ENCODE data around the gene STRBP.

STRBP gene

DNA sequence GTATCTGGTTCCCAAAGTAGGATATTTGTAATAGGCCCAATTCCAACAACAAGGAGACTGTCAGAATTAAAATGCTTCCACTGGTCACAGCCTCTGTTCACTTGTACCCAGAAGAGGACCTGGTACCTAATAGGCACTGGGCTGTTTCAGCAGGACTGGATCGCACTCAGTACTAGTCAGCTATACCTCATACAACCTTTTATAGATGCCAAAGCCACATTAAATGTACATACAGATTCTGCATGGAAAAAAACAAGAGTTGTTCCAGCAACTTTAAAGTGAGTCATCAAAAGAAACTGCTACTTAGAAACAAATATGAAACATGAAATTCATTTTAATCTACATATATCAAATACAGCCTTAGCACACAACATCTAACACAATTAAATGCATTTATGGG, 147.4 kb downstream of the STRBP start:
- no peaks in the 10 kb centered on the region for H3K79me2 ChIP-seq (ENCODE audit: insufficient read depth, low read length)
- ATAC-seq (ENCODE audit: insufficient read depth, low read depth) (no peak), DNase-seq (no peak)
- H3K4me2 ChIP-seq (ENCODE audit: insufficient read depth, low read length), result no peak overlapping the region
- H3K27me3 ChIP-seq (ENCODE audit: insufficient read depth, low read length, poor library complexity), result no peaks in the 10 kb centered on the region
- no peak overlapping the region for H2AFZ ChIP-seq (ENCODE audit: low read depth, low read length)
- H3K9me3 ChIP-seq (ENCODE audit: insufficient read depth, low read length, severe bottlenecking), result no peaks in the 10 kb centered on the region
- no peaks in the 10 kb centered on the region for H4K20me1 ChIP-seq (ENCODE audit: insufficient read depth, low read length)
- no peak overlapping the region for H3K4me3 ChIP-seq (ENCODE audit: low read depth in 1 of 2, low read length in 2 of 2)
- TF ChIP-seq EZH2 (IDR thresholded peaks at IDR 0.05; ENCODE audit: borderline replicate concordance, low read depth, low read length, severe bottlenecking), result no peak
- TF ChIP-seq, protein P1, sequence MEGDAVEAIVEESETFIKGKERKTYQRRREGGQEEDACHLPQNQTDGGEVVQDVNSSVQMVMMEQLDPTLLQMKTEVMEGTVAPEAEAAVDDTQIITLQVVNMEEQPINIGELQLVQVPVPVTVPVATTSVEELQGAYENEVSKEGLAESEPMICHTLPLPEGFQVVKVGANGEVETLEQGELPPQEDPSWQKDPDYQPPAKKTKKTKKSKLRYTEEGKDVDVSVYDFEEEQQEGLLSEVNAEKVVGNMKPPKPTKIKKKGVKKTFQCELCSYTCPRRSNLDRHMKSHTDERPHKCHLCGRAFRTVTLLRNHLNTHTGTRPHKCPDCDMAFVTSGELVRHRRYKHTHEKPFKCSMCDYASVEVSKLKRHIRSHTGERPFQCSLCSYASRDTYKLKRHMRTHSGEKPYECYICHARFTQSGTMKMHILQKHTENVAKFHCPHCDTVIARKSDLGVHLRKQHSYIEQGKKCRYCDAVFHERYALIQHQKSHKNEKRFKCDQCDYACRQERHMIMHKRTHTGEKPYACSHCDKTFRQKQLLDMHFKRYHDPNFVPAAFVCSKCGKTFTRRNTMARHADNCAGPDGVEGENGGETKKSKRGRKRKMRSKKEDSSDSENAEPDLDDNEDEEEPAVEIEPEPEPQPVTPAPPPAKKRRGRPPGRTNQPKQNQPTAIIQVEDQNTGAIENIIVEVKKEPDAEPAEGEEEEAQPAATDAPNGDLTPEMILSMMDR (IDR thresholded peaks at IDR 0.05; ENCODE audit: borderline replicate concordance, extremely low read depth, low read length, poor library complexity, severe bottlenecking), result no peak
- H3K9ac ChIP-seq (ENCODE audit: low read depth, low read length), result no peak overlapping the region
- H3K36me3 ChIP-seq (ENCODE audit: insufficient read depth, low read length), result peaks cover 4% of the 10 kb centered on the region
- no peak overlapping the region for H3K27ac ChIP-seq (ENCODE audit: low read length)
- no peaks in the 10 kb centered on the region for H3K4me1 ChIP-seq (ENCODE audit: insufficient read depth, low read length)

DNA sequence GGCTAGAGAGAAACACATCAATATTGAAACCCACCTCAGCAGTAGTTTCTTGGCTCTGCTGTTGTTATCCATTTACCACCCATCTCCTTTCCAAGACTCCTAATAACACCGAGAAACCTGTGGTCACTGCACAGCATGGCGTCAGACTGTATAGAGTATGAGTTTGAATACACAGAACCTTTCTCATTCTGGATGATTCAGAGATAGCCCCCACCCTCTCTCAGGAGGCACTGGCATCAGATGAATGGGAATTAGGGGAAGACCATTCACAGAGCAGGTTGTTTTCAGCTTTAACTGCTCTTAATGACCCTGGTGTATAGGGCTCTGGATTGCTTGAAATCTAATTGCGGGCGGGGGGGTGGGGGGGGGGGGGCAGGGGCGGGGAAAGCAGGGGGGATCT, 148.3 kb downstream of the STRBP start:
- H3K79me2 ChIP-seq (ENCODE audit: insufficient read depth, low read length), result no peaks in the 10 kb centered on the region
- H3K4me2 ChIP-seq (ENCODE audit: insufficient read depth, low read length), result no peak overlapping the region
- TF ChIP-seq, protein P1 (IDR thresholded peaks at IDR 0.05; ENCODE audit: borderline replicate concordance, extremely low read depth, low read length, poor library complexity, severe bottlenecking), result no peak
- TF ChIP-seq EZH2 (IDR thresholded peaks at IDR 0.05; ENCODE audit: borderline replicate concordance, low read depth, low read length, severe bottlenecking), result no peak
- H4K20me1 ChIP-seq (ENCODE audit: insufficient read depth, low read length), result no peaks in the 10 kb centered on the region
- H3K9ac ChIP-seq (ENCODE audit: low read depth, low read length), result no peak overlapping the region
- no peak overlapping the region for H3K27ac ChIP-seq (ENCODE audit: low read length)
- no peaks in the 10 kb centered on the region for H3K27me3 ChIP-seq (ENCODE audit: insufficient read depth, low read length, poor library complexity)
- no peak overlapping the region for H2AFZ ChIP-seq (ENCODE audit: low read depth, low read length)
- H3K36me3 ChIP-seq (ENCODE audit: insufficient read depth, low read length), result peaks cover 9% of the 10 kb centered on the region
- no peaks in the 10 kb centered on the region for H3K9me3 ChIP-seq (ENCODE audit: insufficient read depth, low read length, severe bottlenecking)
- no peaks in the 10 kb centered on the region for H3K4me1 ChIP-seq (ENCODE audit: insufficient read depth, low read length)
- ATAC-seq (ENCODE audit: insufficient read depth, low read depth), result no peak
- no peak overlapping the region for H3K4me3 ChIP-seq (ENCODE audit: low read depth in 1 of 2, low read length in 2 of 2)
- DNase-seq, result no peak

DNA sequence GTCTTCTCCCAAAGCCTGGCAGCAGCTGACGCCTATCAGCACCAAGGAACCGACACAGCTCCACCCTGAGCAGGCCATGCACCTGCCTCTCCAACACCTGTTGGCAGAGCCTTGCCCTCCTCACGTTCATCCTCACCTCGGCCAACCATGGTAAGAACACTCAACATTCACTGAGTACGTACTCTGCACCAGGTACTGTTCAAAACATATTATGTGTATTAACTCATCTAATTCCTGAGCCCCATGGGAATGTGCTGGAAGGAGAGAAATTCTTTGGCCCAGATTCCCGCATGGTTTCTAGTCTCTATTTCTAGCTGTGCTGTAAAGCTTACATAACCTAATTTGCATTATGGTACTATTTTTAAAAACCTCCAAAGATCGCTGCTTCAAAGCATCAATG, 148.8 kb downstream of the STRBP start:
- no peaks in the 10 kb centered on the region for H4K20me1 ChIP-seq (ENCODE audit: insufficient read depth, low read length)
- no peak overlapping the region for H3K4me2 ChIP-seq (ENCODE audit: insufficient read depth, low read length)
- no peak for ATAC-seq (ENCODE audit: insufficient read depth, low read depth)
- H3K27ac ChIP-seq (ENCODE audit: low read length), result no peak overlapping the region
- no peaks in the 10 kb centered on the region for H3K9me3 ChIP-seq (ENCODE audit: insufficient read depth, low read length, severe bottlenecking)
- no peaks in the 10 kb centered on the region for H3K79me2 ChIP-seq (ENCODE audit: insufficient read depth, low read length)
- no peaks in the 10 kb centered on the region for H3K27me3 ChIP-seq (ENCODE audit: insufficient read depth, low read length, poor library complexity)
- H3K36me3 ChIP-seq (ENCODE audit: insufficient read depth, low read length), result peaks cover 9% of the 10 kb centered on the region
- no peaks in the 10 kb centered on the region for H3K4me1 ChIP-seq (ENCODE audit: insufficient read depth, low read length)
- no peak overlapping the region for H3K9ac ChIP-seq (ENCODE audit: low read depth, low read length)
- no peak for TF ChIP-seq EZH2 (IDR thresholded peaks at IDR 0.05; ENCODE audit: borderline replicate concordance, low read depth, low read length, severe bottlenecking)
- TF ChIP-seq, protein P1 (IDR thresholded peaks at IDR 0.05; ENCODE audit: borderline replicate concordance, extremely low read depth, low read length, poor library complexity, severe bottlenecking), result no peak
- DNase-seq, result no peak
- H2AFZ ChIP-seq (ENCODE audit: low read depth, low read length), result no peak overlapping the region
- H3K4me3 ChIP-seq (ENCODE audit: low read depth in 1 of 2, low read length in 2 of 2), result no peak overlapping the region

DNA sequence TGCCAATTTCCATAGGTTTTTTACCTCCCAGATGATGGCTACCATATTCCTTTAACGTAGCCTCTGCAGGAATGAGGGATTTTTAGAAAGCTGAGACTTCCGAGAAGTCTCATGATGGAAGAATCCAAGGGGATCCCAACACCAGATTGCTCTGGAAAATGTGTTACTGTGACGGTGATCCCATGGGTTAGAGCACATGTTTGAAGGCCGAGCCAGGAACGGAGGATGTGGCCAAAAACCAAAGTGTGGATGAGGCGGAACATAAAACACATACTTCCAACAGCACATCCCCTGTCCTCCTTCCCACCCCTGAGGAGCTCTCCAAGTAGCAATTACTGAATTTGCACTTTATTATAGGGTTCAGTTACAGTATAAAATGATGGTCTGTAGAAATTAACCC, 152.3 kb downstream of the STRBP start:
- H3K9ac ChIP-seq (ENCODE audit: low read depth, low read length), result no peak overlapping the region
- no peak overlapping the region for H2AFZ ChIP-seq (ENCODE audit: low read depth, low read length)
- H3K4me2 ChIP-seq (ENCODE audit: insufficient read depth, low read length), result no peak overlapping the region
- no peaks in the 10 kb centered on the region for H4K20me1 ChIP-seq (ENCODE audit: insufficient read depth, low read length)
- no peak for TF ChIP-seq EZH2 (IDR thresholded peaks at IDR 0.05; ENCODE audit: borderline replicate concordance, low read depth, low read length, severe bottlenecking)
- TF ChIP-seq, protein P1 (IDR thresholded peaks at IDR 0.05; ENCODE audit: borderline replicate concordance, extremely low read depth, low read length, poor library complexity, severe bottlenecking), result no peak
- no peaks in the 10 kb centered on the region for H3K27me3 ChIP-seq (ENCODE audit: insufficient read depth, low read length, poor library complexity)
- H3K36me3 ChIP-seq (ENCODE audit: insufficient read depth, low read length), result peaks cover 9% of the 10 kb centered on the region
- H3K4me3 ChIP-seq (ENCODE audit: low read depth in 1 of 2, low read length in 2 of 2), result no peak overlapping the region
- no peaks in the 10 kb centered on the region for H3K4me1 ChIP-seq (ENCODE audit: insufficient read depth, low read length)
- no peak overlapping the region for H3K27ac ChIP-seq (ENCODE audit: low read length)
- no peaks in the 10 kb centered on the region for H3K79me2 ChIP-seq (ENCODE audit: insufficient read depth, low read length)
- DNase-seq, result no peak
- ATAC-seq (ENCODE audit: insufficient read depth, low read depth), result no peak
- H3K9me3 ChIP-seq (ENCODE audit: insufficient read depth, low read length, severe bottlenecking), result no peaks in the 10 kb centered on the region
